Ecto neural progenitor cell (in vitro differentiated cells): ENCODE measurements around the gene POTEI.
"Not testable (repeated sequence)": the region's sequence is repeated elsewhere in the genome, so short reads cannot be mapped to it uniquely, and the experiment has no call there.

Experiments
- DNase-seq: peaks from one replicate; pipeline ENCODE4 v3.0.0-alpha.2; 2018; ENCODE audit warnings: low spot score

POTEI gene

GRCh38 chr2:130509228-130509627 lies at the start of gene POTEI:
Gene POTEI (minus strand): TSS chr2:130509328. CDS start chr2:130509235, 93 bp downstream.
- DNase-seq, result not testable (repeated sequence)

GRCh38 chr2:130556441-130556840 lies 47.3 kb upstream of the POTEI start:
- DNase-seq, result not testable (repeated sequence)

GRCh38 chr2:130554178-130554577 lies 45.0 kb upstream of the POTEI start:
- not testable (repeated sequence) for DNase-seq

DNA sequence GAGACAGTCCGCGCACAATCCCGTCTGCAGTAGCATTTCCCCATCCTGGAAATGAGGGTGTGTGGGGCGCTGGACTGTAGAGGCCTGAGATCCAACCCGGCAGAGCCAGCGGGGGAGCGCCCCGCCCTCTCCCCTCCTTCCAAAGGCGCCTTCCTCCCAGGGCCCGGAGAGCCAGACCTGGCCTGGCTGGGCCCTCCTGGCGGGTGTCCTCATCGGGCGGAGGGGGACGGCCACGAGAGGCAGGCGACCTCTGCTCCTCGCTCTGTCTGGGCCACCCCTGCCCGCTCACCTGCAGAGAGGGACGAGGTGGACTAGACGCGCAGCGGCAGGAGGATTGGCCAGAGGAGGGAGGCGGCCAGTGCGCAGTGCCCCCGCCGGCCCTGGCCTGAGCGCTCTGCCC lies 40.3 kb upstream of the POTEI start:
- not testable (repeated sequence) for DNase-seq

- DNase-seq, result not testable (repeated sequence)
Observed at GRCh38 chr2:130548418-130548817, 39.3 kb upstream of the POTEI start.

- not testable (repeated sequence) for DNase-seq
Observed at GRCh38 chr2:130544978-130545377, 35.9 kb upstream of the POTEI start.

- DNase-seq, result not testable (repeated sequence)
Observed at GRCh38 chr2:130543785-130544528, 34.8 kb upstream of the POTEI start.

DNA sequence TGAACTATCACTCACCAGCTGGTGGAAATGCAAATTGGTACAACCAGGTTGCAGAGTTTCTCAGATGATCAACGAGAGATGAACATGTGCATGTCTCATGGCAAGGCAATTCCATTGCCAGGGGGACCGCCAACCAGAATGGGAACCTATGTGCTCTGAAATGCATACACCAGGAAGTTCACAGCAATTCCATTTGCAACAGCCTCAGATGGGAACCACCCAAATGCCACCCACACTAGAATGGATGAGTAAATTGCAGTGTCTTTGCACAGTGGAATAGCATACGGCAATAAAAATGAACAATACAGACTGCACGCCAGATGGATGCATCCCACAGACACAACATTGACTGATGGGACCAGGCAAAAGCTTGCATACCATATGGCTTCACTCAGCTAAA lies 33.7 kb upstream of the POTEI start:
- DNase-seq, result not testable (repeated sequence)

- DNase-seq, result not testable (repeated sequence)
Observed at GRCh38 chr2:130538271-130538670, 29.1 kb upstream of the POTEI start.

DNA sequence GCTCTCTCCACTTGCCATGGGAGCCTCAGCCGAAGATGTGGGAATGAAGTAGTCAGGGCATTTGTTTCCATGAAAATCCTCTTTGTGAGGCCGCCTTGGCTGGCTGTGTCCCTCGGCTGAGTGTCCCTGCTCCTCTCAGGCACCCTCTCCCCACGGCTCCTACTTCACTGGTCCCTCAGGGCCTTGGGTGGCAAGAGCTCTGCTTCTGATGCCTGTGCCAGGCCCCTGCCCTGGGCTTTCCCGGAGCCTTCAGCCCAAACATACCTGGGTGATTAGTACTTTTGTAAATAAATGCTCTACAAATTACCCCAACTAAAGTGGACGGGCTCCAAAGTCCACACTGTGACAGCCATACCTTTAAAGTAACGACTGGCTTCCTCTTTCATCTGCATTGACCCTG lies 27.5 kb upstream of the POTEI start:
- not testable (repeated sequence) for DNase-seq

GRCh38 chr2:130531672-130532071 lies 22.5 kb upstream of the POTEI start:
- DNase-seq, result not testable (repeated sequence)

DNA sequence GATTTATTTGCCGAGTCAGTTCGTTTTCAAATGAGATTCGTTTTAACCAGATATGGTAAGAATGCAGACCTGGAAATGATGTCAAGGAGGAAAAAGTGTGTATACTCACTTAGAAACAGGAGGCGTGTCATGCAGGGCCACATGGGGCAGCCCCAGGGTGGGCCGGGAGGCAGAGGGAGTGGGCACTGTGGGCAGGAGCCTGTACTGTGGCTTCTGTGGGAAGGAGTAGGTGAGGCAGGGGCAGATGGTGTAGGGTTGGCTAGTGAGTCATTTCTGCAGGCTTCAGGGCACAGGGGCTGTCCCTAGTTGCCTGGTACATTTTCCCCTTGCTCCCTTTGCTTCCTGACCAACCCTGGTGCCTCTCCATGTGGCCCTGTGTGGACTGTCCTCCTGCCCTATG lies 22.1 kb upstream of the POTEI start:
- DNase-seq, result not testable (repeated sequence)

DNA sequence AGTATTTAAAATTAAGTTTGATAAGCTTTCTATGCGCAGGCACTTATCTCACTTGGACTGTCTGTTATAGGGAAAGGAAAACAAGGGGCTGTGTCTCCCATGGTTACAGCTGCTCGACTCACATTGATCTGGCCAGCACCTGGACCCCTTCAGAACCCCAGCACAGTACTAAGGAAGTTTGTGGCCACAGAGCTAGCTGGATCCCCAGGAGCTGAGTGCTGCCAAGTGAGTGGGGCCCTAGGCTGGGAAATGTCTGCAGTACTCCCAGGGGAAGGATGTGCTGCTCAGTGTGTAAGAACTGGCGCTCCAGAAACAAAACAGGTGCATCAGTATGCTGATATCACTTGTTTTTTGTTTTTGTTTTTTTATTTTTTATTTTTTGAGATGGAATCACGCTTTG lies 21.1 kb upstream of the POTEI start:
- DNase-seq, result not testable (repeated sequence)

DNA sequence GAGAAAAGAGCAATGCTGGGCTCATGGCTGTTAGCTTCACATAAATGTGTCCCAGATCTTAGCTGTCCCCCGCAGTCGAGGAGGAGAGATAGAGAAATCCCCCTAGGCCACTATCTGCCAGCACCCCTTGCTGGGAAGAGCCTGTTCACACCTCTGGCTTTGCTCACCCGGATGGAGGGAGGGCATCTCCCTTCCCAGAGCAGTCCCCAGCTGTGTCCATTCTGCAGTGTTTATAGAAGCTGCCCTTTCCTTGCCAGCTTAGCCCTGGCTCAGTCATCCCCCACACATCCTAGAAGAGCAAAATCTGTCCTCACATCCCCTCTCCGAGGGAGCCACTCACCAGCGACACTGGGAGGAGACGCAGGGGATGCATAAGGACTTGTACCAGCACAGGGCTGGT lies 20.4 kb upstream of the POTEI start:
- DNase-seq, result not testable (repeated sequence)

- not testable (repeated sequence) for DNase-seq
Observed at GRCh38 chr2:130527365-130527967, 18.3 kb upstream of the POTEI start.

- not testable (repeated sequence) for DNase-seq
Observed at GRCh38 chr2:130522390-130522789, 13.3 kb upstream of the POTEI start.

DNA sequence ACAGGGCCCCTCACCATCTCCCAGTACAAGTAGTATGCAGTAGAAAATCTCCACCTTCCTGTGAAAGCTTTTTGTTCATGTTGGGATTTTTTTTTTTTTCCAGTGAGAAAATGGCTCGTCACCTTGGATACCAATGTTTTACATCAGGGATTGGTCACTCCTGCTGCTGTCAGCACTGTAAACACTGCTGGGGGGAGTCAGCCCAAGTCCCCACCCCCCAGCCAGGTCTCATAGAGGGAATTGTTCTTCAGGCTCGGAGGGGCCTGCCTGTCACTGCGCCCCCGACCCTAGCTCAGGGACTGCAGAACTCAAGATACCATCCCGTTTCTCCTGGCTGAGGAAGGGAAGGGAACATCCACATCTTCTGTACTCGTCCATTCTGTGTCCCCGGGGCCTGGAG lies 11.9 kb upstream of the POTEI start, which contains the start of gene CFC1B:
CFC1B (plus strand) TSS at position 231 of the 400 bp plus-strand sequence. CDS start 263 bp downstream, outside the sequence.
- not testable (repeated sequence) for DNase-seq

GRCh38 chr2:130518516-130519106 lies 9.5 kb upstream of the POTEI start:
- not testable (repeated sequence) for DNase-seq

- DNase-seq, result not testable (repeated sequence)
Observed at GRCh38 chr2:130511747-130512451, 2.8 kb upstream of the POTEI start.

DNA sequence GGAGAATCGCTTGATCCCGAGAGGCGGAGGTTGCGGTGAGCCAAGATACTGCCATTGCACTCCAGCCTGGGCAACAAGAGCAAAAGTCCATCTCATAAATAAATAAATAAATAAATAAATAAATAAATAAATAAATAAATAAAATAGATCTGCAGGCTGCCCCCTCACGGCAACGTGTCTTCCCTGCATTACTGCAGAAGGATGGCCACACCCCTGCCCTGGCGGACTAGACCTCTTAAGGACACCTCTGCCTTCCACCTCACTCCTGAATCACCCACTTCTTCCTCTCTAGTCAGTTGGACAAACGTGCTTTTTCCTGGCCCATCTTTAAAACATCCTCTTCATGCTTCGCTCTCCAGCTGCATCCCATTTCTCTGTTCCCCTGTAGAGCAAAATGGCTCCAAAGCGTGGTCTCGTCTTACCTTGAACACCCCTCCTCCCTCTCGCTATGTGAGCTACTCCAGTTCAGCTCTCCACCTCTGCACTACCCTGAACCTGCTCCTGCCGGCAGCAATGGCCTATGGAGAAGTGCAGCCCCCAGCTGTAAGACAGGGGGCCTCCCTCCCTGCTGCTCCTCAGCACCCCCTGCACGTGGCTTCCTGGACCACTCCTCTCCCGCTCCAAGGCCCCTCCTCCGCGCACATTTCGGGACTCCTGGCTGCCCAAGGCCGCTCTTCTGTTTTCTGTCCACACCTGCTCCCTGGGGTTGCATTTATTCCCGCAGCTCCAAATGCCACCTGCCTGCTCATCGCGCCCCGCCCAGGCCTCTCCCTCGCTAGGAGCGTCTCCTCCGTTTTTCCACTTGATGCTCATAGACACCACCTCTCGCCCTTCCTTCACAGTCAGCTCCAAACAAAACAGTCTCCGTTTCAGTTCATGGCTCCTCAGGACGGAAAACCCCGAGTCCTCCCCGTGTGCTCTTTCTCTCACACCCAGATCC lies 1.9 kb upstream of the POTEI start:
- not testable (repeated sequence) for DNase-seq

GRCh38 chr2:130491073-130491472 lies 18.1 kb downstream of the POTEI start:
- not testable (repeated sequence) for DNase-seq
